Fibroblast of lung (primary cell): Measurements from ENCODE around the gene CDH4. TPM values are rescaled to one million over a fixed set of nuclear protein-coding genes. Genes with fewer than 3 reads are reported as not detected.

Experiments used
- DNase-seq, 2 donors: peaks; one replicate each; pipeline versions ENCODE4 v3.0.0 to v3.0.0-alpha.2; 2010; ENCODE audit warnings: low read depth in 2 of 2
- H2AFZ ChIP-seq: 2 replicates; pipeline ENCODE4 v1.5.1; 2012; ENCODE audit warnings: low read length, control low read depth, inconsistent platforms
- H3K27ac ChIP-seq: 2 replicates; pipeline ENCODE4 v1.5.1; 2011; ENCODE audit warnings: low read length, control low read depth; ENCODE audit not compliant: insufficient read depth
- H3K27me3 ChIP-seq: 2 replicates; pipeline ENCODE4 v1.5.1; 2011; ENCODE audit warnings: mild to moderate bottlenecking, low read length; ENCODE audit not compliant: control insufficient read depth, insufficient read depth
- H3K36me3 ChIP-seq: 2 replicates; pipeline ENCODE4 v1.5.1; 2011; ENCODE audit warnings: low read length; ENCODE audit not compliant: control insufficient read depth, insufficient read depth
- H3K4me1 ChIP-seq: 2 replicates; pipeline ENCODE4 v1.5.1; 2011; ENCODE audit warnings: low read length; ENCODE audit not compliant: control insufficient read depth, insufficient read depth; ENCODE audit errors: extremely low read depth
- H3K4me2 ChIP-seq: 2 replicates; pipeline ENCODE4 v1.5.1; 2011; ENCODE audit warnings: low read length, control low read depth; ENCODE audit not compliant: insufficient read depth; ENCODE audit errors: extremely low read depth
- H3K4me3 ChIP-seq, 4 experiments: fragments of 200-600 bp in 1 of 4; sonication (generic) in 1 of 4; replicated peaks in 1 of 4; 2 replicates each; pipeline ENCODE4 v1.5.1; 2011 to 2016; ENCODE audit warnings: low read length in 4 of 4, low read depth in 3 of 4, mild to moderate bottlenecking in 3 of 4, control low read depth in 2 of 4, inconsistent platforms in 1 of 4, mixed read lengths in 1 of 4; ENCODE audit not compliant: insufficient read depth in 1 of 4; ENCODE audit errors: control extremely low read depth in 1 of 4
- H3K79me2 ChIP-seq: 2 replicates; pipeline ENCODE4 v1.5.1; 2012; ENCODE audit warnings: mild to moderate bottlenecking, low read length, inconsistent platforms; ENCODE audit not compliant: control insufficient read depth, insufficient read depth
- H3K9ac ChIP-seq: 2 replicates; pipeline ENCODE4 v1.5.1; 2011; ENCODE audit warnings: mild to moderate bottlenecking, low read length, control low read depth; ENCODE audit not compliant: insufficient read depth
- H3K9me3 ChIP-seq: 2 replicates; pipeline ENCODE4 v1.5.1; 2012; ENCODE audit warnings: low read depth, low read length; ENCODE audit not compliant: control insufficient read depth, insufficient read depth
- H4K20me1 ChIP-seq: 2 replicates; pipeline ENCODE4 v1.5.1; 2011; ENCODE audit warnings: low read length; ENCODE audit not compliant: control insufficient read depth, insufficient read depth; ENCODE audit errors: extremely low read depth
- CTCF ChIP-seq, 2 donors: IDR thresholded peaks in 1 of 2; conservative IDR thresholded peaks in 1 of 2; 1 replicate in 1 of 2; 2 replicates in 1 of 2; pipeline ENCODE4 v1.5.1; 2011 to 2012; ENCODE audit warnings: low read length in 2 of 2, control low read depth in 1 of 2, inconsistent platforms in 1 of 2, low read depth in 1 of 2, mild to moderate bottlenecking in 1 of 2
- EZH2 ChIP-seq: IDR thresholded peaks from 2 replicates; pipeline ENCODE4 v1.5.1; 2012; ENCODE audit warnings: low read length, control low read depth, mild to moderate bottlenecking; ENCODE audit errors: missing control alignments
- polyA plus RNA-seq, 2 donors: library from polyadenylated mRNA; depleted of rRNA in 1 of 2; stranded (reverse) in 1 of 2; unstranded in 1 of 2; fragments of >200 nt; gene quantifications; 2 replicates each; pipeline ENCODE4 v1.2.1, GENCODE V29; 2011 to 2012; ENCODE audit warnings: missing spikeins in 1 of 2
- total RNA-seq: library from RNA; depleted of rRNA; stranded (reverse); fragments of >200 nt; gene quantifications from 2 replicates; pipeline ENCODE4 v1.2.1, GENCODE V29; 2014

Gene CDH4
- total and polyA plus RNA-seq, 2 donors (not counting 1 experiment from before 2014, with no cell fraction given), result 4.8 to 6.8 TPM

- Histone ChIP-seq H2AFZ (no peak overlapping the region), H3K79me2 (no peaks in the 10 kb centered on the region), H3K27me3 (no peaks in the 10 kb centered on the region), H3K4me1 (peaks cover 6% of the 10 kb centered on the region), H3K9me3 (no peaks in the 10 kb centered on the region), H3K36me3 (no peaks in the 10 kb centered on the region), H3K9ac (no peak overlapping the region), H4K20me1 (no peaks in the 10 kb centered on the region), H3K4me2 (no peak overlapping the region), H3K27ac (no peak overlapping the region), H3K4me3 (no peak overlapping the region)
- TF ChIP-seq CTCF (conservative IDR thresholded peaks at IDR 0.05 in 1 of 2, IDR thresholded peaks at IDR 0.05 in 1 of 2; ENCODE audit: low read depth in 1 of 2, low read length in 2 of 2) (no peak), EZH2 (no peak)
- DNase-seq, result no peak
Observed at GRCh38 chr20:61385296-61385695, 133.2 kb downstream of the CDH4 start.

GRCh38 chr20:61385731-61386130, 133.7 kb downstream of the CDH4 start:
- no peak overlapping the region for H3K27ac ChIP-seq
- H4K20me1 ChIP-seq, result no peaks in the 10 kb centered on the region
- H3K9ac ChIP-seq, result no peak overlapping the region
- peaks cover 6% of the 10 kb centered on the region for H3K4me1 ChIP-seq
- no peak overlapping the region for H2AFZ ChIP-seq
- no peak overlapping the region for H3K4me2 ChIP-seq
- no peak for DNase-seq
- H3K9me3 ChIP-seq, result no peaks in the 10 kb centered on the region
- H3K79me2 ChIP-seq, result no peaks in the 10 kb centered on the region
- H3K4me3 ChIP-seq, result no peak overlapping the region
- no peaks in the 10 kb centered on the region for H3K27me3 ChIP-seq
- no peak for TF ChIP-seq EZH2
- TF ChIP-seq CTCF (conservative IDR thresholded peaks at IDR 0.05 in 1 of 2, IDR thresholded peaks at IDR 0.05 in 1 of 2; ENCODE audit: low read depth in 1 of 2, low read length in 2 of 2), result no peak
- no peaks in the 10 kb centered on the region for H3K36me3 ChIP-seq

GRCh38 chr20:61387204-61387953, 135.3 kb downstream of the CDH4 start:
- no peaks in the 10 kb centered on the region for H3K9me3 ChIP-seq
- no peaks in the 10 kb centered on the region for H4K20me1 ChIP-seq
- H3K36me3 ChIP-seq, result no peaks in the 10 kb centered on the region
- peak overlapping the region; percentile 84 for H2AFZ ChIP-seq
- H3K79me2 ChIP-seq, result no peaks in the 10 kb centered on the region
- no peak overlapping the region for H3K9ac ChIP-seq
- peak overlapping the region; percentile 21 for H3K4me2 ChIP-seq
- no peak overlapping the region for H3K27ac ChIP-seq
- peak overlapping the region in 2 of 4 experiments; percentile 45 to 50 for H3K4me3 ChIP-seq
- TF ChIP-seq EZH2 (no peak), CTCF (conservative IDR thresholded peaks at IDR 0.05 in 1 of 2, IDR thresholded peaks at IDR 0.05 in 1 of 2; ENCODE audit: low read depth in 1 of 2, low read length in 2 of 2) (no peak)
- peaks cover 6% of the 10 kb centered on the region for H3K4me1 ChIP-seq
- DNase-seq, result peak; percentile 51 to 66
- H3K27me3 ChIP-seq, result no peaks in the 10 kb centered on the region
